H1 (cell line): Measurements from ENCODE around the gene ARL3. TPM values are rescaled to one million over a fixed set of nuclear protein-coding genes. Genes with fewer than 3 reads are reported as not detected.

ENCODE experiments used
- CTCF ChIA-PET: fragments of 300-600 bp; sonication (Branson Sonifier 250); formaldehyde crosslinking; loops from one replicate; lab custom pipeline; 2021; ENCODE audit not compliant: partially characterized antibody; lab: Charles Lee
- POLR2A ChIA-PET: fragments of 300-600 bp; sonication (Branson Sonifier 250); formaldehyde crosslinking; loops from one replicate; lab custom pipeline; 2021; ENCODE audit warnings: inconsistent platforms; ENCODE audit not compliant: partially characterized antibody; lab: Charles Lee
- DNase-seq, 2 experiments: peaks; one replicate each; pipeline versions ENCODE4 v3.0.0 to v3.0.0-alpha.2; 2010 to 2022; ENCODE audit warnings: low spot score in 2 of 2, low read depth in 1 of 2, mixed read lengths in 1 of 2
- FAIRE-seq: peaks from 2 replicates; lab custom pipeline; 2011; peaks lifted over from hg19 to GRCh38; lab: Jason Lieb, UNC
- H2AFZ ChIP-seq: 2 replicates; pipeline ENCODE4 v1.8.1; 2012; ENCODE audit warnings: low read length, inconsistent platforms
- H2AK5ac ChIP-seq: 2 replicates; pipeline ENCODE4 v1.6.1; 2013; ENCODE audit warnings: low read depth, low read length
- H2BK120ac ChIP-seq: replicated peaks from 2 replicates; pipeline ENCODE3; 2013; ENCODE audit warnings: low read depth, low read length, inconsistent platforms
- H2BK12ac ChIP-seq: 2 replicates; pipeline ENCODE4 v1.6.1; 2013; ENCODE audit warnings: low read depth, low read length
- H2BK15ac ChIP-seq: 2 replicates; pipeline ENCODE4 v1.6.1; 2013; ENCODE audit warnings: low read length
- H2BK20ac ChIP-seq: 2 replicates; pipeline ENCODE4 v1.6.1; 2013; ENCODE audit warnings: low read length
- H2BK5ac ChIP-seq: 2 replicates; pipeline ENCODE4 v1.6.1; 2013; ENCODE audit warnings: low read depth, low read length
- H3K14ac ChIP-seq: 2 replicates; pipeline ENCODE4 v1.6.1; 2013; ENCODE audit warnings: inconsistent platforms; ENCODE audit not compliant: insufficient read length
- H3K18ac ChIP-seq: 2 replicates; pipeline ENCODE4 v1.6.1; 2013; ENCODE audit warnings: low read length; ENCODE audit errors: extremely low read depth
- H3K23ac ChIP-seq: 2 replicates; pipeline ENCODE4 v1.6.1; 2013; ENCODE audit warnings: inconsistent platforms; ENCODE audit not compliant: insufficient read length
- H3K23me2 ChIP-seq: 2 replicates; pipeline ENCODE4 v1.6.1; 2013; ENCODE audit warnings: low read depth, low read length
- H3K27ac ChIP-seq: 2 replicates; pipeline ENCODE4 v1.6.1; 2011; ENCODE audit warnings: low read depth, low read length, inconsistent platforms
- H3K27me3 ChIP-seq, 4 experiments: replicated peaks in 1 of 4; 1 replicate in 1 of 4; 2 replicates in 3 of 4; pipeline versions ENCODE4 v1.6.1 to v1.8.1; 2011 to 2013; ENCODE audit warnings: low read length in 3 of 4, mild to moderate bottlenecking in 3 of 4, inconsistent platforms in 2 of 4, mixed read lengths in 2 of 4, moderate library complexity in 1 of 4; ENCODE audit not compliant: control insufficient read depth in 3 of 4, insufficient read depth in 3 of 4; ENCODE audit errors: extremely low read depth in 1 of 4
- H3K36me3 ChIP-seq, 4 experiments: 2 replicates each; pipeline versions ENCODE4 v1.6.1 to v1.8.1; 2011 to 2013; ENCODE audit warnings: mild to moderate bottlenecking in 4 of 4, low read length in 3 of 4, moderate library complexity in 2 of 4, control low read depth in 1 of 4, inconsistent platforms in 1 of 4; ENCODE audit not compliant: insufficient read depth in 4 of 4, control insufficient read depth in 2 of 4
- H3K4ac ChIP-seq: replicated peaks from 2 replicates; pipeline ENCODE3; 2013; ENCODE audit warnings: low read length, low read depth, mixed read lengths, inconsistent platforms; ENCODE audit not compliant: insufficient read length
- H3K4me1 ChIP-seq, 4 experiments: replicated peaks in 1 of 4; 1 replicate in 1 of 4; 2 replicates in 3 of 4; pipeline versions ENCODE4 v1.6.1 to v1.8.1; 2011 to 2013; ENCODE audit warnings: low read length in 3 of 4, inconsistent platforms in 2 of 4, mixed read lengths in 1 of 4; ENCODE audit not compliant: insufficient read depth in 4 of 4, control insufficient read depth in 3 of 4
- H3K4me2 ChIP-seq, 2 experiments: 2 replicates each; pipeline versions ENCODE4 v1.6.1 to v1.8.1; 2011 to 2013; ENCODE audit warnings: low read depth in 2 of 2, low read length in 2 of 2, control low read depth in 1 of 2, inconsistent platforms in 1 of 2, mild to moderate bottlenecking in 1 of 2; ENCODE audit not compliant: insufficient read depth in 1 of 2
- H3K4me3 ChIP-seq, 4 experiments: fragments of 200-600, 300-600 bp in 1 of 4; sonication (generic), shearing (Covaris generic), sonication (Bioruptor Twin) in 1 of 4; 2 replicates each; pipeline versions ENCODE4 v1.5.1 to v1.8.1; 2011 to 2016; ENCODE audit warnings: low read length in 4 of 4, low read depth in 3 of 4, control low read depth in 2 of 4, inconsistent platforms in 2 of 4, mild to moderate bottlenecking in 2 of 4, mixed read lengths in 1 of 4, moderate library complexity in 1 of 4; ENCODE audit not compliant: insufficient read depth in 2 of 4; ENCODE audit errors: extremely low read depth in 1 of 4
- H3K56ac ChIP-seq: replicated peaks from 2 replicates; pipeline ENCODE3; 2013; ENCODE audit warnings: low read depth, mild to moderate bottlenecking, mixed read lengths, low read length, inconsistent platforms; ENCODE audit not compliant: insufficient read length
- H3K79me1 ChIP-seq: 2 replicates; pipeline ENCODE4 v1.6.1; 2013; ENCODE audit warnings: low read depth, low read length, control low read depth
- H3K79me2 ChIP-seq, 2 experiments: 2 replicates each; pipeline versions ENCODE4 v1.6.1 to v1.8.1; 2012 to 2013; ENCODE audit warnings: low read length in 2 of 2, mild to moderate bottlenecking in 2 of 2, inconsistent platforms in 1 of 2; ENCODE audit not compliant: insufficient read depth in 2 of 2, control insufficient read depth in 1 of 2
- H3K9ac ChIP-seq, 4 experiments: replicated peaks in 1 of 4; 1 replicate in 1 of 4; 2 replicates in 3 of 4; pipeline versions ENCODE4 v1.6.1 to v1.8.1; 2011 to 2013; ENCODE audit warnings: low read depth in 3 of 4, low read length in 3 of 4, control low read depth in 2 of 4, mild to moderate bottlenecking in 2 of 4, moderate library complexity in 2 of 4, inconsistent platforms in 1 of 4; ENCODE audit errors: extremely low read depth in 1 of 4
- H3K9me3 ChIP-seq, 2 experiments: 2 replicates each; pipeline versions ENCODE4 v1.6.1 to v1.8.1; 2012 to 2013; ENCODE audit warnings: mild to moderate bottlenecking in 2 of 2, moderate library complexity in 2 of 2, control low read depth in 1 of 2, inconsistent platforms in 1 of 2, low read depth in 1 of 2, low read length in 1 of 2, mixed read lengths in 1 of 2; ENCODE audit not compliant: insufficient read depth in 2 of 2
- H4K20me1 ChIP-seq, 2 experiments: replicated peaks in 1 of 2; 2 replicates each; pipeline versions ENCODE3 to v1.8.1; 2011 to 2013; ENCODE audit warnings: inconsistent platforms in 2 of 2, low read length in 2 of 2, mild to moderate bottlenecking in 1 of 2; ENCODE audit not compliant: insufficient read depth in 2 of 2, control insufficient read depth in 1 of 2
- H4K5ac ChIP-seq: 2 replicates; pipeline ENCODE4 v1.6.1; 2013; ENCODE audit warnings: low read length, low read depth, mixed read lengths, inconsistent platforms; ENCODE audit not compliant: insufficient read length
- H4K8ac ChIP-seq: 2 replicates; pipeline ENCODE4 v1.8.0; 2013; ENCODE audit warnings: mild to moderate bottlenecking, moderate library complexity, low read length, inconsistent platforms; ENCODE audit not compliant: insufficient read depth; ENCODE audit errors: extremely low read depth
- H4K91ac ChIP-seq: replicated peaks from 2 replicates; pipeline ENCODE3; 2013; ENCODE audit warnings: low read length, mixed read lengths, inconsistent platforms; ENCODE audit not compliant: insufficient read length
- ATF3 ChIP-seq: IDR thresholded peaks from 2 replicates; pipeline ENCODE4 v1.6.1; 2011; ENCODE audit warnings: low read depth, mild to moderate bottlenecking, low read length; ENCODE audit not compliant: insufficient read depth
- E2F6 ChIP-seq: IDR thresholded peaks from 2 replicates; pipeline ENCODE4 v1.6.1; 2012; ENCODE audit warnings: inconsistent platforms
- EGR1 ChIP-seq: IDR thresholded peaks from 2 replicates; pipeline ENCODE4 v1.6.1; 2011; ENCODE audit warnings: low read depth, low read length, borderline replicate concordance
- JUN ChIP-seq: IDR thresholded peaks from 2 replicates; pipeline ENCODE4 v1.6.1; 2011; ENCODE audit warnings: low read depth, mild to moderate bottlenecking, improper control_type of control experiment, low read length
- KDM4A ChIP-seq: IDR thresholded peaks from one replicate; pipeline ENCODE4 v1.7.1; 2012; ENCODE audit warnings: low read depth, mild to moderate bottlenecking, moderate library complexity, low read length, inconsistent platforms; ENCODE audit not compliant: severe bottlenecking
- POLR2A ChIP-seq, 2 experiments: IDR thresholded peaks; 1 replicate in 1 of 2; 2 replicates in 1 of 2; pipeline ENCODE4 v1.6.1; 2011; ENCODE audit warnings: low read depth in 2 of 2, low read length in 2 of 2, mild to moderate bottlenecking in 2 of 2; ENCODE audit errors: control extremely low read depth in 1 of 2
- RAD21 ChIP-seq, 2 experiments: IDR thresholded peaks in 1 of 2; conservative IDR thresholded peaks in 1 of 2; 2 replicates each; pipeline ENCODE4 v1.6.1; 2011; ENCODE audit warnings: low read depth in 2 of 2, low read length in 2 of 2, improper control_type of control experiment in 1 of 2, inconsistent platforms in 1 of 2, mild to moderate bottlenecking in 1 of 2, moderate library complexity in 1 of 2
- SIX5 ChIP-seq: IDR thresholded peaks from 2 replicates; pipeline ENCODE4 v1.6.1; 2011; ENCODE audit warnings: mild to moderate bottlenecking, low read depth, low read length
- TAF7 ChIP-seq: optimal IDR thresholded peaks from 2 replicates; pipeline ENCODE3; 2011; ENCODE audit warnings: low read depth, mild to moderate bottlenecking, inconsistent platforms, low read length, moderate library complexity, borderline replicate concordance
- WGBS, 2 experiments: shearing (Covaris generic) in 1 of 2; methylation state at CpG; one replicate each; pipeline versions ENCODE4 v1.1.6 to v1.1.7; 2013 to 2015; ENCODE audit warnings: low lambda C conversion rate in 2 of 2, mixed read lengths in 2 of 2, inconsistent platforms in 1 of 2, low coverage in 1 of 2, missing lambda C conversion rate in 1 of 2; ENCODE audit not compliant: insufficient replicate concordance in 2 of 2, insufficient coverage in 1 of 2, insufficient read length in 1 of 2; ENCODE audit errors: extremely low coverage in 1 of 2, missing lambda C conversion rate in 1 of 2; 5-methylcytosine and 5-hydroxymethylcytosine counted together
- polyA plus RNA-seq, 7 experiments: library from polyadenylated mRNA; depleted of rRNA in 3 of 7; stranded (reverse) in 5 of 7; unstranded in 2 of 7; fragments of >200 nt in 5 of 7; fragments of 200-250 nt in 2 of 7; gene quantifications; 1 replicate in 5 of 7; 2 replicates in 1 of 7; 4 replicates in 1 of 7; pipeline versions ENCODE4 v1.2.1 to v1.2.3, GENCODE V29; 2011 to 2013; ENCODE audit warnings: missing spikeins in 2 of 7, mixed read lengths in 2 of 7
- total RNA-seq: library from RNA; stranded (reverse); fragmentation: NEBNext Ultra II Directional; extraction: Animal tissue kit (Norgen Biotek cat#: 25700); gene quantifications from 2 replicates; pipeline ENCODE4 v1.2.1, GENCODE V29; 2021
- TF ChIP-seq, protein P1 (sequence below): IDR thresholded peaks from 2 replicates; pipeline ENCODE4 v1.6.1; 2012; ENCODE audit warnings: inconsistent platforms

Gene ARL3
- total and polyA plus RNA-seq, 2 of the 8 experiments (the other 6 are each of a cell fraction or from before 2014, with no cell fraction given), result 8.8 to 16.2 TPM

- peak overlapping the region in 3 of 4 experiments; percentile 12 to 32 (median 29); a peak in 4 of 8 replicates for H3K4me3 ChIP-seq
- H2AK5ac ChIP-seq, result peak overlapping the region; percentile 99
- H3K27me3 ChIP-seq, result no peaks in the 10 kb centered on the region
- H3K36me3 ChIP-seq, result no peaks in the 10 kb centered on the region; a peak in 1 of 8 replicates
- H3K4me1 ChIP-seq, result peaks cover 26 to 53% (median 42%) of the 10 kb centered on the region in 4 experiments
- H2BK15ac ChIP-seq, result peak overlapping the region; percentile 97
- H2AFZ ChIP-seq, result no peak overlapping the region
- no peak overlapping the region for H3K14ac ChIP-seq
- peak; percentile 62 to 84 for DNase-seq
- peak overlapping the region; percentile 94 for H4K91ac ChIP-seq
- peak; percentile 70 for FAIRE-seq
- H4K5ac ChIP-seq, result peak overlapping the region; percentile 94
- H3K4ac ChIP-seq, result peak overlapping the region; percentile 88
- peak overlapping the region; percentile 99 for H2BK12ac ChIP-seq
- H3K9me3 ChIP-seq, result no peaks in the 10 kb centered on the region
- H4K20me1 ChIP-seq, result no peaks in the 10 kb centered on the region
- H2BK5ac ChIP-seq, result peak overlapping the region; percentile 96
- H3K18ac ChIP-seq, result peak overlapping the region; percentile 99
- peak overlapping the region; percentile 93 for H2BK120ac ChIP-seq
- H3K23me2 ChIP-seq, result no peaks in the 10 kb centered on the region; the same call in none of the 2 replicates
- no peak overlapping the region for H3K23ac ChIP-seq
- no peaks in the 10 kb centered on the region for H3K79me2 ChIP-seq
- H3K56ac ChIP-seq, result peak overlapping the region; percentile 80
- H3K4me2 ChIP-seq, result peak overlapping the region; percentile 45 to 56
- ChIA-PET POLR2A (interaction anchor here (0.8 to 5.6 kb wide), 10 partner anchors 8 to 100 kb away, joined by 3 to 51 read pairs (median 4); partner anchors contain the start of gene TRIM8), CTCF (interaction anchor here (0.5 to 14.3 kb wide), 12 partner anchors 12 to 511 kb away, joined by 3 to 160 read pairs (median 4); partner anchors contain the start of gene TRIM8)
- H3K27ac ChIP-seq, result peak overlapping the region; percentile 99
- 45% methylated on average over 9 of the region's 9 CpGs; no CpG with 5 or more reads in 1 of the 2 experiments for WGBS, 2 experiments
- H2BK20ac ChIP-seq, result peak overlapping the region; percentile 97
- no peaks in the 10 kb centered on the region for H3K79me1 ChIP-seq
- peak overlapping the region; percentile 60 for H4K8ac ChIP-seq
- H3K9ac ChIP-seq, result peak overlapping the region in 3 of 4 experiments; percentile 3 to 88 (median 84); a peak in 5 of 7 replicates
- no peak for TF ChIP-seq KDM4A
- peak; percentile 58; the same call in 1 of the 2 replicates for TF ChIP-seq EGR1
- TF ChIP-seq, protein P1, sequence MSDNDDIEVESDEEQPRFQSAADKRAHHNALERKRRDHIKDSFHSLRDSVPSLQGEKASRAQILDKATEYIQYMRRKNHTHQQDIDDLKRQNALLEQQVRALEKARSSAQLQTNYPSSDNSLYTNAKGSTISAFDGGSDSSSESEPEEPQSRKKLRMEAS, result peak; percentile 57; the same call in 1 of the 2 replicates
- peak; percentile 23; the same call in 1 of the 2 replicates for TF ChIP-seq E2F6
- peak; percentile 93 for TF ChIP-seq JUN
- peak; percentile 65 to 81; a peak in 2 of 3 replicates for TF ChIP-seq POLR2A (IDR thresholded peaks at IDR 0.05; ENCODE audit: control extremely low read depth in 1 of 2, low read depth in 2 of 2, low read length in 2 of 2)
- TF ChIP-seq ATF3, result 0 out of 2 replicates have a peak, but pooled peaks have one; percentile 28
- no peak for TF ChIP-seq SIX5
- TF ChIP-seq RAD21 (IDR thresholded peaks at IDR 0.05 in 1 of 2, conservative IDR thresholded peaks at IDR 0.05 in 1 of 2; ENCODE audit: low read depth in 2 of 2, low read length in 2 of 2), result no peak; a peak in 1 of 4 replicates
- peak; percentile 43 for TF ChIP-seq TAF7
Measured at GRCh38 chr10:102627736-102628293, 86.4 kb downstream of the ARL3 start.
